ENCODE measurements around the gene NOP16.

The NOP16 gene

DNA sequence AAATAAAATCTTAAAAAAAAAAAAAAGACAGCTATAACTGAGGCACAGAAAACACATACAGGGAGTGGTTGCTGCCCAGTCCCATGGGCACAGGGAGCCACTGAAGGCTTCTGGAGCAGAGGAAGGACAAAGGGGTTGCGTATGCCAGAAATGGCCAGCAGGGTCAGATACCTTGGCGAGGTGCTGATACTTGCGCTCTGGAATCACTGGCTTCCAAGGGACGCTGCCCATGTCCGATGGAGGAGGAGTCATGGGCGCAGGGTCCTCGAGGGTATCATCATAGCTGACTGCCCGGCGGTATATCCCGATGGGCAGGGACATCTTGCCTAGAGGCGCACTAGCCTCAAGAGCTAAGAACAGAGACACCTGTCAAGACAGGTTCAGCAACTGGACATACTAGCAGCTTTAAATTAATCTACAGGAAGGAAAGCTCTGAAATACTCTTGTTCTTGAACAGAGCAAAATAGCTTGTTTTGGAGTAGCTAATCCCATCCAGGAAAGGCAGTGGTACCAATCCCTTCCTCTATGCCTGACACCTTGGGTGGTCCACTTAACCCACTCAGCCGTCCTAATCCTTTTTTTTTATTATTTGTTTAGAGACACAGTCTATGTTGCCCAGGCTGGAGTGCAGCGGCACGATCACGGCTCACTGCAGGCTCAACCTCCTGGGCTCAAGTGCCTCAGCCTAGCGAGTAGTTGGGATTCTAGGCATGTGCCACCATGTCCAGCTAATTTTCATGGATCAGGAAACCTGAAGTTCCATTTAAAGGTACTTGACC lies 32.8 kb downstream of the NOP16 start:
- no peak for DNase-seq

- DNase-seq = no peak
These were observed 34.9 kb downstream of the NOP16 start for GRCh38 chr5:176353533-176353932.

GRCh38 chr5:176352116-176352878 lies 36.1 kb downstream of the NOP16 start:
- DNase-seq = no peak

GRCh38 chr5:176350416-176350815 lies 38.0 kb downstream of the NOP16 start:
- DNase-seq = no peak

GRCh38 chr5:176342766-176343458 lies 45.5 kb downstream of the NOP16 start:
- no peak for DNase-seq

GRCh38 chr5:176342158-176342483 lies 46.3 kb downstream of the NOP16 start:
- no peak for DNase-seq

DNA sequence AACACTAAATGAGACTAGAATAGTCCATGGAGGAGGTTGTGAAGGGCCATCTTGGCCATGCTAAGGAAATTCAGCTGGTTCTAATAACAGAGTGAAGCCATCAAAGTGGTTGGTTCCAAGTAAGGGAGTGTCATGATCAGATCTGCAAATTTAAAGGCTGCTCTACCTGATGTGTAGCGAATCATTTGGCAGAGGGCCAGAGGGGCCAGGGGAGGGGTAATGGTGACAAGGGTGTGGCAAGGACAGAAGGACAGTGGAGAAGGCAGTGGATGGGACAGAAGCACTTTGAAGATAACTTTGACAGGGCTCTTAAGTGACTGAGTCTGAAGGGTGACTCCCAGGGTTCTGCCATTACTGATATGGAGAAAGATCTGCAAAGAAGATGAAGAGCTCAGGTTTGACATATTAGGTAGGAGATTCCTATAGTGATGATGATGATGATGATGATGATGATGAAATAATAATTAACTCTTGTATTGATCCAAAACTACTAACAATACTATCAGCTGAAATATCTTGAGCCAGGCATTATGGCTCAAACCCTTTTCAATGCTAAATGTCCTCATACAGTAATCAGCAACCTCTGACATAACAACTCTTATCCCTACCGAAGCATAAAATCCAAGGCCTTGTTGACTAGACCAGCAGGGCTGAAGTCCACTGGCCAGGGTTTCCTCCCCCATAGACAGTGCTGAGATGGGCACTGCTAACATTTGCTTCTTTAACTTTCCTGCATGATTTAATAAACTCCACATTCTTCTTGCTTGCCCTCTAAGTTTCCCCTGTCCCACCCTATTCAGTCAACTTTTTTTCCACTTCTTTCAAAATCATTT lies 46.9 kb downstream of the NOP16 start:
- no peak for DNase-seq

- no peak for DNase-seq
These were observed 49.1 kb downstream of the NOP16 start for GRCh38 chr5:176339304-176339703.

DNA sequence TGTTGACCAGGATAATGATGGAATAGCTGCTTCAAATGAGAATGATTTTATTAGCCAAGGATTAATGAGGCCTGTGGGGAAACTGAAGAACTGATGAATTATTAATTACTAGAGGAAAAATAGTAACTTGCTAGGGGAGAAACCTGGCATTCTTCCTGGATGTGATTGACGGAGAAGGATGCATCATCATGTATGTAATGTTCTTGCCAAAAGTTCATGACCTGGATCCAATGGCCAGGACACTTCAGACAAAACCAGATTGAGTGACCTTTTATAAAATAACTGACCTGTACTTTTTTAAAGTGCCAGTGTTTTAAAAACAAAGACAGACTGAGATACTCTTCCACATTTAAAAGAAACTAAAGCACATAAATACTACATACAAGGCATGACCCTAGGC lies 50.5 kb downstream of the NOP16 start:
- no peak for DNase-seq

DNA sequence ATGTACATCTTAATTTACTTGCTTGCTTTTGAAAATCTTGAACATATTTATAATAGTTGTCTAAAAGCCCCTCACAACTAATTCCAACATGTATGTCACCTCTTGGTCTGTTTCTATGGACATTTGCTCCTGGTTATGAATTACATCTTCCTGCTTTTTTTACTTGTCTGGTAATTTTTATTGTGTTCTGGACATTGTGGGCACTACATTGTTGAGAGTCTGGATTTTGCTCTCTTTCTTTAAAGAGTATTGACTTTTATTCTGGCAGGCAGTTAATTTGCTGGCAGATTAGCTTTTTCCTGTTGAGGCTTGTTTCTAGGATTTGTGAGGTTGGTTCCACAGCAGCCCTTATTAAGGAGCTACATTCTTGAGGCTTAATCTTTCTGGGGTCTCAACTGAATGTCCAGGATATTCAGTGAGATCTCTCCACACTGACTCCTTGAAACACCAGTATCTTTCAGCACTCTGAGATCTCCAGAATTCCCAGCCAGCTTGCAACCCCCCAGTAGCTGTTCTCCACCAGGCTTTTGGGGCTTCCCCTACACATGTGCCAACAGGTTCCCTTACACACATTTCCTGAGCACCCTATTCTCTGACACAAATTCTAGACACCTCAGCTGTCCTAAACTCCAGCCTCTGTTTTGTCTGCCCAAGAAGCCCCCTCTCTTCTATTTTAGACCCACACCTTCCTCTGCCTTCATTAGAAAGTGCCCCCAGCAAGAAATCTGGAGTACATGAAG lies 54.2 kb downstream of the NOP16 start:
- no peak for DNase-seq

Data from activated T-cell treated with anti-CD3 and anti-CD28 coated beads, Interleukin-2, amount 50 U/mL, for 48 hours (primary cell).